Endothelial cell of umbilical vein (primary cell): ENCODE measurements around the gene SGTA.

Experiments used
- EZH2 ChIP-seq: IDR thresholded peaks from 2 replicates; pipeline ENCODE4 v1.6.1; 2012; ENCODE audit warnings: borderline replicate concordance, low read depth, mild to moderate bottlenecking, moderate library complexity, low read length, inconsistent platforms; ENCODE audit not compliant: severe bottlenecking
- POLR2A ChIP-seq: IDR thresholded peaks from 2 replicates; pipeline ENCODE4 v1.6.1; 2012; ENCODE audit warnings: low read depth, mild to moderate bottlenecking, control low read depth, low read length
- TF ChIP-seq, protein P1 (sequence below), 2 donors: IDR thresholded peaks; 1 replicate in 1 of 2; 2 replicates in 1 of 2; pipeline ENCODE4 v1.5.1; 2011; ENCODE audit warnings: low read length in 2 of 2, mild to moderate bottlenecking in 2 of 2, moderate library complexity in 2 of 2, control low read depth in 1 of 2, inconsistent platforms in 1 of 2, low read depth in 1 of 2; ENCODE audit not compliant: insufficient read depth in 1 of 2; ENCODE audit errors: extremely low read depth in 1 of 2

DNA sequence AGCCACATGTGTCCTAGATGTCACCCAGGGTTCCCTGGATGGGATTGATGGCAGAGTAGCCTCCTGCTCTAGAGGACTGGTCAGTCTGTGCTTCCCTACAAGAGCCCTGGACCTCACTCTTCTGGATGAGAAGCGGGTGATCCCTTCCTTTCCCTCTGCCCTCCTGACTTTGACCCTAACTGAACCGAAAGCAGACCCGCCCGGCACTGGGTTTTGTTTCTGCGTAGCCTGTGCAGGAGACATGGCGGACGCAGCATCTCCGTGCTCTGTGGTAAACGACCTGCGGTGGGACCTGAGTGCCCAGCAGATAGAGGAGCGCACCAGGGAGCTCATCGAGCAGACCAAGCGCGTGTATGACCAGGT is 7.1 kb upstream of the SGTA start:
- TF ChIP-seq, protein P1, sequence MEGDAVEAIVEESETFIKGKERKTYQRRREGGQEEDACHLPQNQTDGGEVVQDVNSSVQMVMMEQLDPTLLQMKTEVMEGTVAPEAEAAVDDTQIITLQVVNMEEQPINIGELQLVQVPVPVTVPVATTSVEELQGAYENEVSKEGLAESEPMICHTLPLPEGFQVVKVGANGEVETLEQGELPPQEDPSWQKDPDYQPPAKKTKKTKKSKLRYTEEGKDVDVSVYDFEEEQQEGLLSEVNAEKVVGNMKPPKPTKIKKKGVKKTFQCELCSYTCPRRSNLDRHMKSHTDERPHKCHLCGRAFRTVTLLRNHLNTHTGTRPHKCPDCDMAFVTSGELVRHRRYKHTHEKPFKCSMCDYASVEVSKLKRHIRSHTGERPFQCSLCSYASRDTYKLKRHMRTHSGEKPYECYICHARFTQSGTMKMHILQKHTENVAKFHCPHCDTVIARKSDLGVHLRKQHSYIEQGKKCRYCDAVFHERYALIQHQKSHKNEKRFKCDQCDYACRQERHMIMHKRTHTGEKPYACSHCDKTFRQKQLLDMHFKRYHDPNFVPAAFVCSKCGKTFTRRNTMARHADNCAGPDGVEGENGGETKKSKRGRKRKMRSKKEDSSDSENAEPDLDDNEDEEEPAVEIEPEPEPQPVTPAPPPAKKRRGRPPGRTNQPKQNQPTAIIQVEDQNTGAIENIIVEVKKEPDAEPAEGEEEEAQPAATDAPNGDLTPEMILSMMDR (IDR thresholded peaks at IDR 0.05; ENCODE audit: extremely low read depth in 1 of 2, insufficient read depth in 1 of 2, low read depth in 1 of 2, low read length in 2 of 2), result no peak
- TF ChIP-seq EZH2, result no peak
- no peak for TF ChIP-seq POLR2A
